ENCODE results near the gene PPP1R1B. TPM values are rescaled to one million over a fixed set of nuclear protein-coding genes. Genes with fewer than 3 reads are reported as not detected.

PPP1R1B gene
- polyA plus RNA-seq, 1 donor from 2014 or later, result 1.8 TPM

GRCh38 chr17:39684369-39685192, 57.8 kb downstream of the PPP1R1B start:
- no peak overlapping the region for H3K27ac ChIP-seq (ENCODE audit: low read length)
- H3K4me3 ChIP-seq (ENCODE audit: low read length), result no peak overlapping the region
- no peak overlapping the region for H3K4me2 ChIP-seq (ENCODE audit: low read length)
- no peak overlapping the region for H3K9ac ChIP-seq (ENCODE audit: low read length)
- H3K79me2 ChIP-seq (replicated peaks; ENCODE audit: insufficient read depth, low read length), result no peaks in the 10 kb centered on the region
- H3F3A ChIP-seq (ENCODE audit: insufficient read depth, low read length, poor library complexity, severe bottlenecking), result no peaks in the 10 kb centered on the region
- no peak overlapping the region for H2AFZ ChIP-seq (ENCODE audit: low read depth, low read length)
- H4K20me1 ChIP-seq (ENCODE audit: insufficient read depth), result no peaks in the 10 kb centered on the region
- no peaks in the 10 kb centered on the region for H3K36me3 ChIP-seq (ENCODE audit: insufficient read depth, low read length)
- no peaks in the 10 kb centered on the region for H3K9me2 ChIP-seq (ENCODE audit: insufficient read depth, low read length)
- TF ChIP-seq EP300 (conservative IDR thresholded peaks at IDR 0.05; ENCODE audit: poor library complexity, severe bottlenecking), result no peak
- no peak for TF ChIP-seq POLR2AphosphoS5 (IDR thresholded peaks at IDR 0.05)
- no peak for TF ChIP-seq MXI1 (conservative IDR thresholded peaks at IDR 0.05; ENCODE audit: poor library complexity, severe bottlenecking)
- H3K9me3 ChIP-seq (ENCODE audit: low read length), result no peaks in the 10 kb centered on the region
- no peaks in the 10 kb centered on the region for H3K27me3 ChIP-seq (ENCODE audit: insufficient read depth, low read depth, low read length)

Other genes starting within 250 kb of the PPP1R1B start
- 12.0 and 15.5 TPM in 2 replicates for gene FBXL20, start 225.3 kb upstream of the PPP1R1B start, polyA plus RNA-seq
- 16.4 and 18.7 TPM in 2 replicates for gene MED1, start 175.7 kb upstream of the PPP1R1B start, polyA plus RNA-seq
- 10.4 and 21.7 TPM in 2 replicates for gene CDK12, start 165.5 kb upstream of the PPP1R1B start, polyA plus RNA-seq
- gene NEUROD2, start 19.0 kb upstream of the PPP1R1B start, polyA plus RNA-seq, result not detected in 2 replicates
- gene STARD3, start 10.2 kb downstream of the PPP1R1B start, polyA plus RNA-seq, result 105 and 121 TPM in 2 replicates
- 3.3 and 3.7 TPM in 2 replicates for gene TCAP, start 38.4 kb downstream of the PPP1R1B start, polyA plus RNA-seq
- 1.5 TPM in 1 of 2 replicates, not detected in the other for gene PNMT, start 41.5 kb downstream of the PPP1R1B start, polyA plus RNA-seq
- gene PGAP3, start 61.1 kb downstream of the PPP1R1B start, polyA plus RNA-seq, result 27.2 and 30.7 TPM in 2 replicates
- 8.7 and 16.0 TPM in 2 replicates for gene ERBB2, start 73.1 kb downstream of the PPP1R1B start, polyA plus RNA-seq
- gene MIEN1, start 103.6 kb downstream of the PPP1R1B start, polyA plus RNA-seq, result 104 and 106 TPM in 2 replicates
- gene GRB7, start 111.0 kb downstream of the PPP1R1B start, polyA plus RNA-seq, result not detected in 2 replicates
- not detected in 2 replicates for gene IKZF3, start 237.4 kb downstream of the PPP1R1B start, polyA plus RNA-seq
- gene ZPBP2, start 241.2 kb downstream of the PPP1R1B start, polyA plus RNA-seq, result not detected in 2 replicates